ENCODE measurements around the gene TSPAN5. TPM values are rescaled to one million over a fixed set of nuclear protein-coding genes. Genes with fewer than 3 reads are reported as not detected.

TSPAN5 gene
- total RNA-seq, 2 experiments from 2014 or later: 18.6 to 21.5 TPM

GRCh38 chr4:98614662-98615061 lies 43.7 kb downstream of the TSPAN5 start:
- no peak overlapping the region for H3K27ac Mint-ChIP-seq
- DNase-seq (no peak), ATAC-seq (no peak)
- no peaks in the 10 kb centered on the region for H3K9me3 Mint-ChIP-seq (ENCODE audit: insufficient read depth)
- ChIA-PET CTCF (no interaction called here), POLR2A (interaction anchor here (0.7 kb wide), 1 partner anchor 9 kb away, joined by 3 read pairs; no protein-coding TSS in a partner anchor)
- H3K36me3 Mint-ChIP-seq (ENCODE audit: low read depth): peaks cover 3% of the 10 kb centered on the region
- H3K4me3 Mint-ChIP-seq: no peak overlapping the region
- no peaks in the 10 kb centered on the region for H3K27me3 Mint-ChIP-seq (ENCODE audit: low read depth)
- peaks cover 34% of the 10 kb centered on the region for H3K4me1 Mint-ChIP-seq (ENCODE audit: low read depth)

- peaks cover 3% of the 10 kb centered on the region for H3K36me3 Mint-ChIP-seq (ENCODE audit: low read depth)
These were observed 44.3 kb downstream of the TSPAN5 start for GRCh38 chr4:98614094-98614493.

GRCh38 chr4:98613453-98614075 lies 44.8 kb downstream of the TSPAN5 start:
- ChIA-PET POLR2A (no interaction called here), CTCF (no interaction called here)
- ATAC-seq: no peak
- no peaks in the 10 kb centered on the region for H3K9me3 Mint-ChIP-seq (ENCODE audit: insufficient read depth)
- H3K36me3 Mint-ChIP-seq (ENCODE audit: low read depth): peaks cover 3% of the 10 kb centered on the region
- no peak overlapping the region for H3K4me3 Mint-ChIP-seq
- no peak overlapping the region for H3K27ac Mint-ChIP-seq
- DNase-seq: no peak
- H3K27me3 Mint-ChIP-seq (ENCODE audit: low read depth): no peaks in the 10 kb centered on the region
- H3K4me1 Mint-ChIP-seq (ENCODE audit: low read depth): peaks cover 42% of the 10 kb centered on the region

More at GRCh38 chr4:98614094-98614493, 44.3 kb downstream of the TSPAN5 start:
- Mint-ChIP-seq H3K4me1 (ENCODE audit: low read depth) (peaks cover 37% of the 10 kb centered on the region), H3K4me3 (no peak overlapping the region), H3K27me3 (ENCODE audit: low read depth) (no peaks in the 10 kb centered on the region), H3K9me3 (ENCODE audit: insufficient read depth) (no peaks in the 10 kb centered on the region), H3K27ac (no peak overlapping the region)
- ChIA-PET CTCF (no interaction called here), POLR2A (no interaction called here)
- ATAC-seq (no peak), DNase-seq (no peak)

GRCh38 chr4:98612318-98613250 lies 45.8 kb downstream of the TSPAN5 start:
- POLR2A ChIA-PET: no interaction called here
- CTCF ChIA-PET: no interaction called here

GRCh38 chr4:98611677-98612317 lies 46.6 kb downstream of the TSPAN5 start:
- ChIA-PET POLR2A (no interaction called here), CTCF (no interaction called here)
- ATAC-seq (no peak), DNase-seq (no peak)
- Mint-ChIP-seq H3K4me3 (no peak overlapping the region), H3K27ac (no peak overlapping the region), H3K36me3 (ENCODE audit: low read depth) (no peaks in the 10 kb centered on the region), H3K27me3 (ENCODE audit: low read depth) (no peaks in the 10 kb centered on the region), H3K9me3 (ENCODE audit: insufficient read depth) (no peaks in the 10 kb centered on the region), H3K4me1 (ENCODE audit: low read depth) (peaks cover 40% of the 10 kb centered on the region)

More at GRCh38 chr4:98612318-98613250, 45.8 kb downstream of the TSPAN5 start:
- H3K36me3 Mint-ChIP-seq (ENCODE audit: low read depth): no peaks in the 10 kb centered on the region
- peak overlapping the region; percentile 48 for H3K27ac Mint-ChIP-seq
- peaks cover 42% of the 10 kb centered on the region for H3K4me1 Mint-ChIP-seq (ENCODE audit: low read depth)
- DNase-seq (no peak), ATAC-seq (no peak)
- H3K4me3 Mint-ChIP-seq: no peak overlapping the region
- no peaks in the 10 kb centered on the region for H3K9me3 Mint-ChIP-seq (ENCODE audit: insufficient read depth)
- no peaks in the 10 kb centered on the region for H3K27me3 Mint-ChIP-seq (ENCODE audit: low read depth)

GRCh38 chr4:98610926-98611676 lies 47.3 kb downstream of the TSPAN5 start:
- DNase-seq (no peak), ATAC-seq (no peak)
- no peak overlapping the region for H3K27ac Mint-ChIP-seq
- peaks cover 5% of the 10 kb centered on the region for H3K36me3 Mint-ChIP-seq (ENCODE audit: low read depth)
- peaks cover 40% of the 10 kb centered on the region for H3K4me1 Mint-ChIP-seq (ENCODE audit: low read depth)
- no peaks in the 10 kb centered on the region for H3K9me3 Mint-ChIP-seq (ENCODE audit: insufficient read depth)
- ChIA-PET CTCF (no interaction called here), POLR2A (interaction anchor here (0.6 kb wide), 2 partner anchors 92 to 395 kb away, joined by 3 to 6 read pairs; no protein-coding TSS in a partner anchor)
- H3K4me3 Mint-ChIP-seq: no peak overlapping the region
- H3K27me3 Mint-ChIP-seq (ENCODE audit: low read depth): no peaks in the 10 kb centered on the region

GRCh38 chr4:98610431-98610830 lies 48.0 kb downstream of the TSPAN5 start:
- Mint-ChIP-seq H3K36me3 (ENCODE audit: low read depth) (peaks cover 9% of the 10 kb centered on the region), H3K27ac (no peak overlapping the region), H3K4me1 (ENCODE audit: low read depth) (peaks cover 40% of the 10 kb centered on the region), H3K27me3 (ENCODE audit: low read depth) (no peaks in the 10 kb centered on the region), H3K9me3 (ENCODE audit: insufficient read depth) (no peaks in the 10 kb centered on the region), H3K4me3 (no peak overlapping the region)
- DNase-seq (no peak), ATAC-seq (no peak)
- POLR2A ChIA-PET: interaction anchor here (0.6 kb wide), 2 partner anchors 92 to 396 kb away, joined by 3 to 6 read pairs; no protein-coding TSS in a partner anchor
- CTCF ChIA-PET: no interaction called here

- ATAC-seq (no peak), DNase-seq (no peak)
- POLR2A ChIA-PET: no interaction called here
- H3K4me1 Mint-ChIP-seq (ENCODE audit: low read depth): peaks cover 40% of the 10 kb centered on the region
- H3K4me3 Mint-ChIP-seq: no peak overlapping the region
- H3K27ac Mint-ChIP-seq: no peak overlapping the region
- H3K9me3 Mint-ChIP-seq (ENCODE audit: insufficient read depth): no peaks in the 10 kb centered on the region
- peaks cover 9% of the 10 kb centered on the region for H3K36me3 Mint-ChIP-seq (ENCODE audit: low read depth)
- CTCF ChIA-PET: no interaction called here
- no peaks in the 10 kb centered on the region for H3K27me3 Mint-ChIP-seq (ENCODE audit: low read depth)
These were observed 48.5 kb downstream of the TSPAN5 start for GRCh38 chr4:98609934-98610333.

GRCh38 chr4:98608356-98608755 lies 50.1 kb downstream of the TSPAN5 start:
- Mint-ChIP-seq H3K27me3 (ENCODE audit: low read depth) (no peaks in the 10 kb centered on the region), H3K27ac (peak overlapping the region; percentile 50), H3K36me3 (ENCODE audit: low read depth) (peaks cover 17% of the 10 kb centered on the region), H3K4me1 (ENCODE audit: low read depth) (peaks cover 46% of the 10 kb centered on the region), H3K9me3 (ENCODE audit: insufficient read depth) (no peaks in the 10 kb centered on the region), H3K4me3 (no peak overlapping the region)
- ChIA-PET POLR2A (no interaction called here), CTCF (no interaction called here)
- ATAC-seq (no peak), DNase-seq (no peak)

GRCh38 chr4:98606894-98607293 lies 51.5 kb downstream of the TSPAN5 start:
- H3K36me3 Mint-ChIP-seq (ENCODE audit: low read depth): peaks cover 24% of the 10 kb centered on the region
- H3K4me3 Mint-ChIP-seq: no peak overlapping the region
- DNase-seq (no peak), ATAC-seq (no peak)
- ChIA-PET POLR2A (no interaction called here), CTCF (interaction anchor here (1.0 to 1.2 kb wide), 3 partner anchors 10 to 388 kb away, joined by 3 to 5 read pairs (median 3); partner anchors contain the start of gene METAP1)
- no peaks in the 10 kb centered on the region for H3K9me3 Mint-ChIP-seq (ENCODE audit: insufficient read depth)
- peaks cover 46% of the 10 kb centered on the region for H3K4me1 Mint-ChIP-seq (ENCODE audit: low read depth)
- no peak overlapping the region for H3K27ac Mint-ChIP-seq
- no peaks in the 10 kb centered on the region for H3K27me3 Mint-ChIP-seq (ENCODE audit: low read depth)

- Mint-ChIP-seq H3K27me3 (ENCODE audit: low read depth) (no peaks in the 10 kb centered on the region), H3K9me3 (ENCODE audit: insufficient read depth) (peaks cover 8% of the 10 kb centered on the region), H3K36me3 (ENCODE audit: low read depth) (peaks cover 39% of the 10 kb centered on the region), H3K4me1 (ENCODE audit: low read depth) (peaks cover 51% of the 10 kb centered on the region), H3K4me3 (no peak overlapping the region), H3K27ac (no peak overlapping the region)
- DNase-seq (no peak), ATAC-seq (no peak)
- ChIA-PET CTCF (no interaction called here), POLR2A (no interaction called here)
These were observed 53.2 kb downstream of the TSPAN5 start for GRCh38 chr4:98605216-98605615.
